Bone marrow (tissue), 2 donors: ENCODE measurements around the gene KPNB1.
A peak's percentile ranks its signal among the peaks of the same experiment; 100 is the strongest.

Source experiments
- DNase-seq, 2 donors: peaks; one replicate each; lab custom pipeline; 2025; lab: John Stamatoyannopoulos, UW

The KPNB1 gene

DNA sequence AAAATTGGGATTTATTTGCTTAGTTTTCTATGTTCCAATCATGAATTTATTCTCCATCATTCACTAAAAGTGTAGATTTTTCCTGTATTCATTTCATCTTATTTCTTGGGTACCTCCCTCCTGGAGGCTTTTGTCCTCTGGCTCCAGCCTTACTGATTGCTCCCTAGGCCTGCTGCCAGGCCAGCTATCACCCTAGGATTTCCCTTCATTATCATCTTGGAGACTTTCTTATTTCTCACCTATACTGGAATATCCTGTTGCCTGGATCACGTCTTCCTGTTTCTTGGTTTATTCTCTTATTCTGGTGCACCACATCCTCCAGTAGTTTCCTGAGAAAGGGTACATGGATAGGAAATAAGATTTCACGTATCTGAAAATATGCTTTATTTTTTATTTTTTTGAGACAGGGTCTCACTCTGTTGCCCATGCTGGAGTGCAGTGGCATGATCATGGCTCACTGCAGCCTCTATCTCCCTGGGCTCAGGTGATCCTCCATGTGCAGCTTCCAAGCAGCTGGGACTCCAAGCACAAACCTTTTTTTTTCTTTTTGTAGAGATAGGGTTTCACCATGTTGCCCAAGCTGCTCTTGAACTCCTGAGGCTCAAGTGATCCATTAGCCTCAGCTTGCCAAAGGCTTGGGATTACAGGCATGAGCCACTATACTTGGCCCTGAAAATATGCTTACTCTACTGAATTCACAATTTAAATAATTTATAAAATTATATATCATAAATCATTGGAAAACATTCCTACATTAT, 13.3 kb upstream of the KPNB1 start:
- DNase-seq: no peak

DNA sequence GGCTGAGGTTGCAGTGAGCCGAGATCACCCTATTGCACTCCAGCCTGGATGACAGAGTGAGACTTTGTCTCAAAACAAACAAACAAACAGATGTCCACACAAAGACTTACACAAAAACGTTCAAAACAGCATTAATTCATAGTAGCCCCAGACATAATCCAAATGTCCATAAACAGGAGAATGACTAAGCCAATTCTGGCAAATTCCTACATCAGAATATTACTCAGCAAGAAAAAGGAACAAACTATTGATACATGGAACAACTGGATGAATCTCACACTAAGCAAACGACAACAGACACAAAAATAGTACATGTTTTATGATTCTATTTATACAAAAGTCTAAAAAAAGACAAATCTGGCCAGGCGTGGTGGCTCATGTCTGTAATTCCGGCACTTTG, 10.8 kb upstream of the KPNB1 start:
- DNase-seq: no peak

DNA sequence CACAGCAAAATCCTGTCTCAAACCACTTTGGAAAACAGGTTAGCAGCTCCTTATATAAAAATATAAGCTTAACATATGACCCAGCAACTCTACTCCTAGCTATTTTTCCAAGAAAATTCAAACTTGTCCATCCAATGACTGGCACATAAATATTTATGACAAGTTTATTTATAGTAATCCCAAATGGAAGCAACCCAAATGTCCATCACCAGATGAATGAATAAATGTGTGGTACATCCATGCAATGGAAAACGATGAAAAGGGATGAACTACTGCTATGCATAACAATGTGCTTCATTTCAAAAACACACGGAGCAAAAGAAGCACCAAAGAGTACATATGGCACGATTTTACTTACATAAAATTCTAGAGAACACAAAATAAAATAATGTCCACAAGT, 9.6 kb upstream of the KPNB1 start:
- DNase-seq: no peak

DNA sequence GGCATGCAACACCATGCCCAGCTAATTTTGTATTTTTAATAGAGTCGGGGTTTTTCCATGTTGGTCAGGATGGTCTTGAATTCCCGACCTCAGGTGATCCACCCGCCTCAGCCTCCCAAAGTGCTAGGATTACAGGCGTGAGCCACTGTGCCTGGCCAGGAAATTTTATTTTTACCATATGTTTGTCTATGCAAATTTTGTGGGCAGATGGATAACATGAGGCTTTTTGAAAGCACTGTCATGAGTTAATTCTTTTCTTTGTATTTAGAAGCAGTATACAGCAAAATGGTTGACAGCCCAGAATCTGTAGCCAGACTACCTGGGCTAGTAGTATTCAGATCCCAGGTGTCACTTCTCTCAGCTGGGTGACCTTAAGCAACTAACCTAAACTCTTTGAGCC, 8.5 kb upstream of the KPNB1 start:
- DNase-seq: no peak

DNA sequence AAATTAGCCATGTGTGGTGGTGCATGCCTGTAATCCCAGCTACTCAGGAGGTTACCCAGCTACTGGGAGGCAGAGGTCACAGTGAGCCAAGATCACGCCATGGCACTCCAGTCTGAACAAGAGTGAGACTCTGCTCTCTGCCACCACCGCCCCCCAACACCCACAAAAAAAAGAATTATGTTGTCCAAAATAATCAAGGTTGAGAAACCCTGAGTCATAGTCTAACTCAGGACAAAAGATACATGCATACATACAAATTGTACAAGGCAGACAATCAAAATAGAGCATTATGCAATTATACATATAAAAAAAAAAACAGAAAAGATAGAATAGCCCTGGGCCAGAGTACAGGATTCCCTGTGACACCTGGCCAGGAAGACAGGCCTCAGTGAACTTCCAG, 6.6 kb upstream of the KPNB1 start:
- DNase-seq: no peak

DNA sequence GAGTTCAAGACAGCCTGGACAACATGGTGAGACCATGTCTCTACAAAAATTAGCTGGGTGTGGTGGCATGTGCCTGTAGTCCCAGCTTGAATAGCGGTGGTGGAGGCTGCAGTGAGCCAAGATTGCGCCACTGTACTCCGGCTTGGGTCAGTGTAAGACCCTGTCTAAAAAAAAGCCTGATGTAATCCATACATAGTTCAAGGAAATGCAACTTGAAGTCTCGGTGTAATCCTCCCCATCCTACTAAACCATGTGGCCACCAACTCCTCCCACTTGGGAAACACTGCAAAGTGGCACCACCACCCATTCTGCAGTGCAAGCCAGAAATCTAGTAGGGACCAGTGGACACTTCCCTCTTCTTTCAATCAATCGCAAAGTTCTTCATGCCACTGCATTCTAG, 5.4 kb upstream of the KPNB1 start:
- no peak for DNase-seq

DNA sequence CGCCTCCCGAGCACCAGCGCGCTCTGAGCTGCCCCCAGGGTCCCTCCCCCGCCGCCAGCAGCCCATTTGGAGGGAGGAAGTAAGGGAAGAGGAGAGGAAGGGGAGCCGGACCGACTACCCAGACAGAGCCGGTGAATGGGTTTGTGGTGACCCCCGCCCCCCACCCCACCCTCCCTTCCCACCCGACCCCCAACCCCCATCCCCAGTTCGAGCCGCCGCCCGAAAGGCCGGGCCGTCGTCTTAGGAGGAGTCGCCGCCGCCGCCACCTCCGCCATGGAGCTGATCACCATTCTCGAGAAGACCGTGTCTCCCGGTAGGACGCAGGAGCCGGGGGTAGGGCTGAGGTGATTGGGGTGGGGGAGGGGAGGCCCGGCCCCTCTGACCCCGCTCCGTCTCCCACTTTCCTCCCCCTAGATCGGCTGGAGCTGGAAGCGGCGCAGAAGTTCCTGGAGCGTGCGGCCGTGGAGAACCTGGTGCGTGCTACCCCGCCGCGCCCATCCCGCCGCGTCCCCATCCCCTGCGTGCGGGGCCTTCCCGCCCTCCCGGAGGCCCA, 329 bp downstream of the KPNB1 start:
- peak in 1 of 2 donors; percentile 69 for DNase-seq

DNA sequence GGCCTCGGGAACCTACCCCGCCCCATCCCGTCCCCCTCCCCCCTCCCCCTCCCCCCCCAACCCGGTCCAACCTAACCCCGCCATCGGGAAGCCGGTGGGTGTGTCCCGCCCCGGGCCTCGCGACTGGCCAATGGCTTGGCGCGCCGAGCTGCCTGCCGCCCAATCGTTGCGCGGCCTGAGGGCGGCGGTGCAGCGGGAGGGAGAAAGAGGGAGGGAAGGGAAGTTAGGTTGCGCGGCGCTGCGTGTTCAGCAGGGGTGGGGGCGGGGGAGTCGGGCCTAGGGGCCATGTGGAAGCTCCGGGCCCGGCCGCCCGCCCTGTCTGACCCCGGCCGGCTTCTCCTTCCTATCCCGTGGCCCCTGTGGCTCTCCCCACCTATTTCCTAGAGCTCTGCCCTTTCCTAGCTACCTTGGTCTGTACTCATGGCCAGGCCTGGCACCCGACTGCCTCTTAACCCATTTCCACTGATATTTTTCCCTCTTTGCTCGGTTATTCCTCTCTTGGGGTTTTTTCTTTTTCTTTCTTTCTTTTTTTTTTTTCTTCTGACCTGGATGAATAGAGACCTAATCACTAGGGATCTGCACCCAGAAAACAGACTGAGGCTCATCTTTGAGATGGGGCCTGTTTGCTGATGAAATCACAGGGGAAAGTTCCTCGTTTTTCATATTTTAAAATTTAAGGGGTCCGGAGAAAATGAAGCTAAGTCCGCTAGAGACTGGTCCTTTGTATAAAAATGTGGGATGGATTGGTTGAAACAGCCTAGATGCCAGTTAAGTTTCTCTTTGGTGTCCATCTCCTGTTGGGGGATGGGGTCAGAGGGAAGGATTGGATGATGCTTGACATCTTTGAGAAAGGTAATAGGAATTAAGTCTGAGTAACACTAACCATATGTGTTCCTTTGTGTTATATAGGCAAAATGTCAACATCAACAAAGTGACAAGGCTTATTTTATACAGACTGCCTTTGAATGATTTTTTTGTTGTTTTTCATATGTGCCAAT, 1.1 kb downstream of the KPNB1 start:
- peak in 1 of 2 donors; percentile 83 for DNase-seq

DNA sequence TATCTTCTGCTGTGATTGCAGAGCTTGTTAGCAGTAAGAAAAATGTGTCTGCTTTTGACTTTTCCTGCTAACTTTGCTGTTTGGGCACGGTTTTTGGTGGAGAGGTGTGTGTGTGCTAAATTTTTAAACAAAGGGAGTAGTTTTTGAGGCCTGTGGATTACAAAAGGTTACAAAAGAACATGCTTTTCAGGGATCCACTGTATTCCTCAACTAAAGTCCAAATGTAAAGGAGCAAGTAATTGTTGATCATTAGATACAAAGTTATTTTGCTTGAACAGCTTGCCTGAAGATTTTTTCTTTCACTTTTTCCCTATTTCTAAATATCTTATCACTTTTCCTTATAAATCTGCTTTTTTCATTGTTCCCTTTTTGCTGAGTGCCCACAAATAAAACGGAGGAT, 2.0 kb downstream of the KPNB1 start:
- no peak for DNase-seq

DNA sequence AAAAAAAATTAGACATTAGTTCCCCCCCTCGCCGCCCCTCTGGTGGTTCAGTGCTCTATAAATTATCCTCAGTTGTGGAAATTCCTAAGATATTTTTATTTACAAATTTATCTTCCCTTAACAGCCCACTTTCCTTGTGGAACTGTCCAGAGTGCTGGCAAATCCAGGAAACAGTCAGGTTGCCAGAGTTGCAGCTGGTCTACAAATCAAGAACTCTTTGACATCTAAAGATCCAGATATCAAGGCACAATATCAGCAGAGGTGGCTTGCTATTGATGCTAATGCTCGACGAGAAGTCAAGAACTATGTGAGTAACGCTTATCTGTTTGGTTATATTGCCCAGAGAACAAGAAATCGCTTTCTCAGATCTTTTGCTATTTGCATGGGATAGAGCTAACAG, 2.9 kb downstream of the KPNB1 start:
- DNase-seq: no peak

DNA sequence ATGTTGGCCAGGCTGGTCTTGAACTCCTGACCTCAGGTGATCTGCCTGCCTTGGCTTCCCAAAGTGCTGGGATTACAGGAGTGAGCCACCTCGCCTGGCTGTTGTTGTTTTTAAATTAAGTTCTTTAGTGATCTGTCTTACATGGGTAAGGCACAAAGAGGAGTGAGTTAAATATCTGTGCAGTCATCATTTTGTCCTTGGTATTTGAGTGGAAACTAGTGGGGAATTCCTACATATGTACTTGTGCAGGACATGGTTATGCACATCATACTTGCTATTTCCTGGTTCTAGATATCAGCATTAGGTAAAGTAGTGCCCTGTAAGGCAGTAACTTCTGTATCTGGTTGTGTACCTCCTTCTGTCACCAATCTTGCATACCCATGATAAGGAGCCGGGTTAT, 3.7 kb downstream of the KPNB1 start:
- DNase-seq: no peak

DNA sequence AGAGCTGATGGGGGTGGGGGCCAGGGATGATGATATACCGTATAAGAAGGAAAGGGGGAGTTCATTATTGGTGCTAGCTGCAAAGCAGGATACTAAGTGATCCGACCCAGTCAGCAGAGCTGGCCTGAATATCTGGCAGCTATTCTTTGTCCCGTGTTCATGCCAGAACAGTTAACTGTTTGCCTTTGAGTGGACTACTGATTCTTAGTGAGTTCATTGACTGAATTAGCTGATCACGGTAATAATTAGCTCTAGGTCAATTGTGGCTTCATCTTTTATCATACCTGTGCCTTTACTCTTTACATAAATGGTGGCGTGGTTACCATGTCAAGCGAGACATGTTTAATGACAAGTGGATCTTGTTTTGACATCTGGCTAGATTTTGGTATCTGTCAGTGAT, 5.3 kb downstream of the KPNB1 start:
- no peak for DNase-seq

DNA sequence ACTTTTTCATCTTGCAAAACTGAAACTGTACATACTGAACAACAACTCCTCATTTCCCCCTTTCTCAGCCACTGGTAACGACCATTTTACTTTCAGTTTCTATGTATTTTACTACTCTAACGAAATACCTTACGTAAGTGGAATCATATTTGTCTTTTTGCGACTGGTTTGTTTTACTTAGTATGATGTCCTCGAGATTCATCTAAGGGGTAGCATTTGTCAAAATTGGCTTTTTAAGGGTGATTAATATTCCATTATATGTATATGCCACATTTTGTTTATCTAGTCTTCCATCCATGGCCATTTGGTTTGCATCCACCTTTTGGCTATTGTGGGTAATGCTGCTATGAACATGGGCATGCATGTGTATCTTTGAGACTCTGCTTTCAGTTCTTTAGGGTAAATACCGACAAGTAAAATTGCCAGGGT, 10.4 kb downstream of the KPNB1 start:
- peak in 1 of 2 donors; percentile 82 for DNase-seq

DNA sequence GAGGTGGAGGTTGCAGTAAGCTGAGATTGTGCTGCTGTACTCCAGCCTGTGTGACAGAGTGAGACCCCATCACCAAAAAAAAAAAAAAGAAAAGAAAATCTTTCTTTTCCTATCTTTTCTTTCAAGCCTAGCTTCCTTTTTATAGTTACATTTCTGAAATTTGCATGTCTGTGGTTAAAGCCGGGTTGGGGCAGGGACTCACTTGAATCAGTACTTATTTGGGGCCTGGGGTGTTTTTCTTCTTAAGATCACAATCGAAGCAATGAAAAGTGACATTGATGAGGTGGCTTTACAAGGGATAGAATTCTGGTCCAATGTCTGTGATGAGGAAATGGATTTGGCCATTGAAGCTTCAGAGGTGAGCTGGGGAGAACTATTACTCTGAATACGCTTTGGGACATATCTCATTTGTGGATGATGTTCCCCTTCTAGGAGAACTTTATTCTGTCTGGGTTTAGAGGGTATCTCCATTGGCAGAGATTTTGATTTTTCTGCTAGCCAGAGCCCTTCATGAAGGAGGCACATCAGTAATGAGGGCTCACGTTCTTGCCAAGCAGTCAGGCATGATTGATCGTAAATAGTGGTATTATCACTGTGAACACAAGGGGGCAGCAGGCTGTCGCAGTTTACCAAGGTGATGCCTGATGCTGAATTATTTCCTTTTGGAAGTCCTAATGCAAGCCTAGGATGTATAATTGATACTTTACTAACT, 14.3 kb downstream of the KPNB1 start:
- DNase-seq: peak in 1 of 2 donors; percentile 55

DNA sequence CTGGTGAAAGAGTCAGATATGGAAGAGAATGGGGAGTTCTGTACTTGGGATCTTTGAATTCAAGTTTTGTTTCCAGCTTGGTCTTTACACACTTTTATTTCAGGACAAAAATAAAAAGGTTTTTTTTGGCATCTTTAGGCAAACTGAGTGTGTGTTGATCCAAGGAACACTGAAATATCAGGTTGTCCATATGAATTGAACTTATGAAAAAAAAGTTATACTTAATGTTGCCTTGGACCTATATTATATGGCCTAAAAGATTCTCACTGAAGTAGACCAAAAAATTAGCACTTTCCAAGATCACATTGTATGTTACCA, 14.9 kb downstream of the KPNB1 start:
- no peak for DNase-seq

DNA sequence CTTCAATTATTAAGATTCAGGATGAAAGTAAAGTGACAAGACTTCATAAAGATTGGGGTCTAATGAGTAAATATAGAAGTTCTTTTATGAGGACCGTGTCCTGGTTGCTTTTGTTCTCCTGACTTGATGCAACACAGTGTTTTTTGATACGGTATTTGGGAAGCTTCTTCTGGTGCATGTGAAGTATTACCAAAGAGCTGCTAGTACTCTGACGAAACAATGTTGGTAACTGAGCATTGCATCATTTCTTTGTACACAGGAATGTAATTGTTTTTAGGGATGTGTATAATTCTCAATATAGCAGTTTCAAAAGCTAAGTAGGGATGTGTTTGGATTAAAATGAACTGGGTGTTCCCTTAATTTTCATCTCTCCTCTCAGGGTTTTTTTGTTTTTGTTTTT, 15.9 kb downstream of the KPNB1 start:
- DNase-seq: no peak

DNA sequence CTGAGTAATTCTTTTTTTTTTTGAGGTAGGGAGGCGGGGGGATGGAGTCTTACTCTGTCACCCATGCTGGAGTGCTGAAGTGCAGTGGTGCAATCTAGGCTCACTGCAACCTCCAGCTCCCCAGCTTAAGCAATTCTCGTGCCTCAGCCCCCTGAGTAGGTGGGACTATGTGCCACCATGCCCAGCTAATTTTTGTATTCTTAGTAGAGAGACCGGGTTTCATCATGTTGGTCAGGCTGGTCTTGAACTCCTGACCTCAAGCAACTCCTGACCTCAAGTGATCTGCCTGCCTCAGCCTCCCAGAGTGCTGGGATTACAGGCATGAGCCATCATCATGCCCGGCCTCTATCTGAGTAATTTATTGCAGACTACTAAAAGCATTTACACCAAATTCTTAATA, 19.4 kb downstream of the KPNB1 start:
- DNase-seq: no peak

DNA sequence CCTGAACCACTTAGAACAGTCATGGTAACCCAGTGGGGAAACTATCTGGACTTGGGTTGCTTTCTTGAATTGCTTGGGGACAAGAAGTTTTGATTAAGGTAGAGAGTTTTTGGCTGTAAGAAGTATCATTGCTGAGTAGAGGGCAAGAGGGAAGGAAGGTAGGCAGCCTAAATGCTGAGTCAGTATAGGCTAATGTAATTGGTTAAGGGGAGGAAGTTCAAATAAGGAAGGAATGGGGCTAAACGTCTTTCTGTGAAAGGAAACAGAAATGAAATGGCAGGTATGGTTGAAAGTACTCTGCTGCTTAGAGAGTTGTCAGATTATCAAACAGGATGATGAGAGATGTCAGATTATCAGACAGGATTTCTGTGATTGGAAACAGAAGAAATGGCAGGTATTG, 20.3 kb downstream of the KPNB1 start:
- peak in 1 of 2 donors; percentile 47 for DNase-seq

DNA sequence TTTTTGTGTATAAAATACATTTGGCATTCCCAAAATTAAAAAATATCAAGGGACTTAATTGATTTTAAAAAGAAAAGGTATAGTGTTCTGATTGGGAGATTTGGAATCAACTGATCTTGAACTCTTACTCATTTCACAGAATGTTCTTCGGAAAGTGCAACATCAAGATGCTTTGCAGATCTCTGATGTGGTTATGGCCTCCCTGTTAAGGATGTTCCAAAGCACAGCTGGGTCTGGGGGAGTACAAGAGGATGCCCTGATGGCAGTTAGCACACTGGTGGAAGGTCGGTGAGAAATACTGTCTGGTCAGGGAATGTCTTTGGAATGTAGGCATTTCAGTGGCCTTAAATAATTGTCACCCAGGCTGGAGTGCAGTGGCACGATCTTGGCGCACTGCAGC, 24.8 kb downstream of the KPNB1 start:
- no peak for DNase-seq

DNA sequence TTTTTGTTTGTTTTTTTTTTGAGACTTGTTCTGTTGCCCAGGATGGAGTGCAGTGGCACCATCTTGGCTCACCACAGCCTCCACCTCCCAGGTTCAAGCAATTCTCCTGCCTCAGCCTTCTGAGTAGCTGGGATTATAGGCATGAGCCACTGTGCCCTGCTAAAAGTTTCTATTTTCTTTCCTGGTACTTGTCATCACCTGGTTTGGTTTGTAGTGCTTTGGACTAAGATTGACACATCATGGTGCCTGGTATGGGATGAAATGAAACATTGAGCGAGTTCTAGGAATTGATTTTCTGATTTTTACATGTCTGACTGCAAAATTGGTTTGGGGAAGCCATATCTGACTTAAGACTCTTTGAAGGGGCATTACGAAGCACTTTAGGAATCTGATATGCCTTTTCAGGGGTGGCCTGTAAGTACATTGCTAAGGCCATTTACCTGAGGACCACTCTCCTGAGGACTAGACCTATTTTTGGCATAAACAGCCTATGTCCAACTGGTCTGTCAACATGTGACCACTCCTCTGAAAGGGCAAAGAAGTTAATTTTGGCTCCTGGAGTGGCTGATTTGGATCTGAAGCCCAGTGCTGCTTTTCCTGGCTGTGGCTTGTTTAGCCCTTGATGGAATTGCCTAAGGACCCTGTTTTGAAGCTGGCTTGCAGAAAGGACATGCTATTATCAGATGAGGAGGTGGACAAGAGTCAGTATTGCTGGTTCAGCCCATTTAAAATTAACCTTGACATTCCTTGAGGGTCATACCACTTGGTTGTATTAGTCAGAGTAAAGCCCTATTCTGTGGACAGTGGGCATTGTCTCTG, 25.9 kb downstream of the KPNB1 start:
- no peak for DNase-seq

DNA sequence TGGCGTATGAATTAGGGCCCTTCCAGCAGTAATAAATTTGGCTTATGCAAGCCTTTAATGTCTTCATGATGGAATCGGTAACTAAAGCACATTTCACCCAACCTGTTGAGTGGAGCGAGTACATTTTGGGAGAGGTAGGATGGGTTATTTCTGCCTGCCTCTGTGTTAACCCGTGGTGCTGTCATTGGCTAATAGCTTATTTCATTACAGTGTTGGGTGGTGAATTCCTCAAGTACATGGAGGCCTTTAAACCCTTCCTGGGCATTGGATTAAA, 26.4 kb downstream of the KPNB1 start:
- DNase-seq: no peak
